Stomach (tissue), 4 donors: Measurements from ENCODE around the gene PROX2.

ENCODE experiments used
- EP300 ChIP-seq: sonication (generic); formaldehyde crosslinking; IDR thresholded peaks from one replicate; pipeline ENCODE4 v1.6.1; 2017; ENCODE audit warnings: antibody characterized with exemption
- POLR2AphosphoS5 ChIP-seq, 3 donors: sonication (generic); formaldehyde crosslinking; IDR thresholded peaks; one replicate each; pipeline ENCODE4 v1.6.1; 2016; ENCODE audit warnings: antibody characterized with exemption in 3 of 3

- TF ChIP-seq POLR2AphosphoS5 (IDR thresholded peaks at IDR 0.05), result peak in 1 of 3 donors; percentile 71
- TF ChIP-seq EP300, result no peak
Measured at GRCh38 chr14:74860899-74861733, 14.8 kb downstream of the PROX2 start.
